LNCAP (cell line): Measurements from ENCODE around the gene L3MBTL3.

Experiments
- CTCF ChIP-seq: fragments of 450-650 bp; IDR thresholded peaks from 2 replicates; pipeline ENCODE4 v1.5.1; 2017; ENCODE audit warnings: mild to moderate bottlenecking

L3MBTL3 gene

GRCh38 chr6:130140084-130140483, 121.7 kb downstream of the L3MBTL3 start:
- TF ChIP-seq CTCF = no peak

- TF ChIP-seq CTCF = no peak
Measured at GRCh38 chr6:130143709-130144108, 125.3 kb downstream of the L3MBTL3 start.

- TF ChIP-seq CTCF = no peak
Measured at GRCh38 chr6:130147111-130147510, 128.7 kb downstream of the L3MBTL3 start.

GRCh38 chr6:130148181-130148580, 129.8 kb downstream of the L3MBTL3 start:
- peak; percentile 76 for TF ChIP-seq CTCF

- no peak for TF ChIP-seq CTCF
Measured at GRCh38 chr6:130150906-130151305, 132.5 kb downstream of the L3MBTL3 start.

- no peak for TF ChIP-seq CTCF
Measured at GRCh38 chr6:130152908-130153510, 134.6 kb downstream of the L3MBTL3 start.

GRCh38 chr6:130156908-130157307, 138.5 kb downstream of the L3MBTL3 start:
- no peak for TF ChIP-seq CTCF

- TF ChIP-seq CTCF = no peak
Measured at GRCh38 chr6:130158056-130158455, 139.7 kb downstream of the L3MBTL3 start.
